Heart right ventricle (tissue), 16 donors: ENCODE data around the gene NELL1. TPM values are rescaled to one million over a fixed set of nuclear protein-coding genes. Genes with fewer than 3 reads are reported as not detected.

Experiments
- ATAC-seq, 8 donors: fragments of 200-7000 bp; cut with Tn5 transposase; one replicate each; pipeline ENCODE4 v1.9.1; 2020; ENCODE audit warnings: mild to moderate bottlenecking in 8 of 8, moderate library complexity in 8 of 8, moderate number of reproducible peaks in 1 of 8
- DNase-seq, 2 donors: peaks; one replicate each; pipeline ENCODE4 v3.0.0-alpha.2; 2020
- H3K27ac ChIP-seq, 10 donors: fragments of 200-600 bp; sonication (generic) in 2 of 10; one replicate each; pipeline versions ENCODE4 v1.5.0 to v1.8.0; 2020 to 2022; ENCODE audit warnings: mild to moderate bottlenecking in 3 of 10
- H3K27me3 ChIP-seq, 7 donors: fragments of 200-600 bp; one replicate each; pipeline ENCODE4 v1.8.0; 2021 to 2022; ENCODE audit warnings: mild to moderate bottlenecking in 2 of 7
- H3K36me3 ChIP-seq, 9 donors: fragments of 200-600 bp; sonication (generic) in 1 of 9; one replicate each; pipeline versions ENCODE4 v1.5.0 to v1.8.0; 2020 to 2022; ENCODE audit warnings: mild to moderate bottlenecking in 2 of 9
- H3K4me1 ChIP-seq, 9 donors: fragments of 200-600 bp; sonication (generic) in 1 of 9; one replicate each; pipeline versions ENCODE4 v1.5.0 to v1.8.0; 2020 to 2022; ENCODE audit warnings: mild to moderate bottlenecking in 4 of 9
- H3K4me3 ChIP-seq, 10 donors: fragments of 200-600 bp; sonication (generic) in 2 of 10; one replicate each; pipeline versions ENCODE4 v1.5.0 to v1.8.0; 2020 to 2022; ENCODE audit warnings: mild to moderate bottlenecking in 7 of 10, moderate library complexity in 2 of 10
- H3K9me3 ChIP-seq, 11 donors: fragments of 200-600 bp in 10 of 11; sonication (generic) in 2 of 11; one replicate each; pipeline versions ENCODE4 v1.5.0 to v1.8.0; 2013 to 2022; ENCODE audit warnings: mild to moderate bottlenecking in 2 of 11, control low read depth in 1 of 11, moderate library complexity in 1 of 11
- CTCF ChIP-seq, 9 donors: fragments of 200-600 bp; sonication (generic) in 2 of 9; IDR thresholded peaks; one replicate each; pipeline versions ENCODE4 v1.5.0 to v1.8.0; 2021 to 2022; ENCODE audit warnings: antibody characterized with exemption in 9 of 9, mild to moderate bottlenecking in 5 of 9, moderate library complexity in 1 of 9
- WGBS, 2 donors: extraction: QIAGEN DNeasy Blood & Tissue Kit; methylation state at CpG; one replicate each; pipeline ENCODE4 v1.1.7; 2013; ENCODE audit warnings: inconsistent platforms in 1 of 2; 5-methylcytosine and 5-hydroxymethylcytosine counted together
- intact Hi-C, 10 donors: fragments of 100-400 bp; cut with DNase I; formaldehyde crosslinking; loops; one replicate each; pipeline versions ENCODE4 v1.11.1 to v1.14.2; 2022
- polyA plus RNA-seq, 2 donors: library from polyadenylated mRNA; stranded (reverse); fragments of 200-250 nt; gene quantifications; one replicate each; pipeline ENCODE4 v1.2.3, GENCODE V29; 2013
- total RNA-seq, 10 donors: library from RNA; stranded (reverse); fragmentation: NEBNext Ultra II Directional in 3 of 10; extraction: Animal tissue kit (Norgen Biotek cat#: 25700) in 3 of 10; gene quantifications; one replicate each; pipeline versions ENCODE4 v1.2.1 to v1.2.4, GENCODE V29; 2021 to 2023
- donor health status: Arrhythmogenic right ventricular cardiomyopathy.
- donor health status: ischemic (EF 13 %, LVEDD 7.1; RV severe dilation, severe dysfunction).
- donor health status: healthy with polysubstance abuse.
- donor health status: DM: no; HTN: yes; CAD: no.
- donor health status: DM: no; HTN: no; CAD: no.
- donor health status: ischemic (EF 25% LVEDD 6.9; RV normal size, moderate dysfunction).
- donor health status: ischemic (EF 25% LVEDD 5.7; RV mildly dilated, moderate dysfunction).
- donor health status: healthy.
- donor health status: DM: yes; HTN: yes; CAD: no.
- donor health status: Ischemic cardiomyopathy.
- donor health status: ischemic (EF 35%, LVEDD 5.7; RV mildly dilated, moderate dysfunction).
- donor health status: nonischemic (EF 11% LVEDD 7.7; RV severe dilation, severe dysfunction).
- donor health status: DM: yes; HTN: yes; CAD: no.
- donor health status: PGD.
- donor health status: ischemic (EF 29% LVEDD 5.4; RV normal size, mild dysfunction).
- donor health status: nonischemic (EF 23%, LVEDD 6.1; RV moderate dilation, normal function).

Gene NELL1
- total and polyA plus RNA-seq, 12 donors = not detected

- Histone ChIP-seq H3K4me3 (no peak overlapping the region), H3K27ac (no peak overlapping the region), H3K4me1 (no peaks in the 10 kb centered on the region), H3K9me3 (no peaks in the 10 kb centered on the region), H3K36me3 (no peaks in the 10 kb centered on the region), H3K27me3 (peaks cover 0 to 7% (median 0%) of the 10 kb centered on the region in 7 donors)
- ATAC-seq (no peak), DNase-seq (no peak)
- intact Hi-C loops = no loop called here
- 43 to 62% methylated on average over 3 of the region's 3 CpGs for WGBS, 2 donors
- TF ChIP-seq CTCF (IDR thresholded peaks at IDR 0.05) = no peak
These were observed 113.4 kb downstream of the NELL1 start for GRCh38 chr11:20782775-20783174.

GRCh38 chr11:20783220-20783619 is 113.8 kb downstream of the NELL1 start:
- H3K4me3 ChIP-seq = no peak overlapping the region
- TF ChIP-seq CTCF (IDR thresholded peaks at IDR 0.05) = no peak
- WGBS, 2 donors = 51 to 56% methylated on average over 4 of the region's 4 CpGs
- intact Hi-C loops = no loop called here
- H3K27ac ChIP-seq = no peak overlapping the region
- no peaks in the 10 kb centered on the region for H3K4me1 ChIP-seq
- no peaks in the 10 kb centered on the region for H3K36me3 ChIP-seq
- no peak for DNase-seq
- peaks cover 0 to 7% (median 0%) of the 10 kb centered on the region in 7 donors for H3K27me3 ChIP-seq
- no peaks in the 10 kb centered on the region for H3K9me3 ChIP-seq
- no peak for ATAC-seq

GRCh38 chr11:20790622-20791021 is 121.2 kb downstream of the NELL1 start:
- no peaks in the 10 kb centered on the region for H3K36me3 ChIP-seq
- TF ChIP-seq CTCF (IDR thresholded peaks at IDR 0.05) = no peak
- 78 to 80% methylated on average over 7 of the region's 7 CpGs for WGBS, 2 donors
- H3K9me3 ChIP-seq = no peaks in the 10 kb centered on the region
- no peaks in the 10 kb centered on the region for H3K4me1 ChIP-seq
- intact Hi-C loops = no loop called here
- DNase-seq (no peak), ATAC-seq (no peak)
- no peak overlapping the region for H3K4me3 ChIP-seq
- H3K27ac ChIP-seq = no peak overlapping the region
- H3K27me3 ChIP-seq = peaks cover 0 to 12% (median 0%) of the 10 kb centered on the region in 7 donors

- H3K9me3 ChIP-seq = no peaks in the 10 kb centered on the region
- no peaks in the 10 kb centered on the region for H3K36me3 ChIP-seq
- H3K27me3 ChIP-seq = peaks cover 0 to 12% (median 0%) of the 10 kb centered on the region in 7 donors
- no peaks in the 10 kb centered on the region for H3K4me1 ChIP-seq
- H3K4me3 ChIP-seq = no peak overlapping the region
- 44 to 58% methylated on average over 3 of the region's 3 CpGs for WGBS, 2 donors
- no peak for DNase-seq
- ATAC-seq = no peak
- TF ChIP-seq CTCF (IDR thresholded peaks at IDR 0.05) = no peak
- H3K27ac ChIP-seq = no peak overlapping the region
- intact Hi-C loops = no loop called here
These were observed 125.6 kb downstream of the NELL1 start for GRCh38 chr11:20795005-20795404.
